GM23338 (cell line): ENCODE measurements around the gene UCK1.

Source experiments
- CREB1 ChIP-seq: fragments of 250-450 bp; sonication (Bioruptor Pico); IDR thresholded peaks from 2 replicates; pipeline ENCODE4 v1.5.0; 2020; ENCODE audit warnings: low read depth, mild to moderate bottlenecking, moderate library complexity
- EZH2phosphoT487 ChIP-seq: fragments of 200-600 bp; sonication (generic); IDR thresholded peaks from one replicate; pipeline ENCODE4 v1.8.1; 2018; ENCODE audit warnings: antibody characterized with exemption; ENCODE audit not compliant: unreplicated experiment
- TF ChIP-seq, protein P1 (sequence below), 2 experiments: fragments of 200-600 bp in 1 of 2; sonication (generic) in 1 of 2; conservative IDR thresholded peaks; 2 replicates each; pipeline versions ENCODE4 v1.5.1 to v1.6.1; 2016 to 2017; ENCODE audit warnings: antibody characterized with exemption in 2 of 2, low read depth in 2 of 2, mild to moderate bottlenecking in 2 of 2, moderate library complexity in 1 of 2

DNA sequence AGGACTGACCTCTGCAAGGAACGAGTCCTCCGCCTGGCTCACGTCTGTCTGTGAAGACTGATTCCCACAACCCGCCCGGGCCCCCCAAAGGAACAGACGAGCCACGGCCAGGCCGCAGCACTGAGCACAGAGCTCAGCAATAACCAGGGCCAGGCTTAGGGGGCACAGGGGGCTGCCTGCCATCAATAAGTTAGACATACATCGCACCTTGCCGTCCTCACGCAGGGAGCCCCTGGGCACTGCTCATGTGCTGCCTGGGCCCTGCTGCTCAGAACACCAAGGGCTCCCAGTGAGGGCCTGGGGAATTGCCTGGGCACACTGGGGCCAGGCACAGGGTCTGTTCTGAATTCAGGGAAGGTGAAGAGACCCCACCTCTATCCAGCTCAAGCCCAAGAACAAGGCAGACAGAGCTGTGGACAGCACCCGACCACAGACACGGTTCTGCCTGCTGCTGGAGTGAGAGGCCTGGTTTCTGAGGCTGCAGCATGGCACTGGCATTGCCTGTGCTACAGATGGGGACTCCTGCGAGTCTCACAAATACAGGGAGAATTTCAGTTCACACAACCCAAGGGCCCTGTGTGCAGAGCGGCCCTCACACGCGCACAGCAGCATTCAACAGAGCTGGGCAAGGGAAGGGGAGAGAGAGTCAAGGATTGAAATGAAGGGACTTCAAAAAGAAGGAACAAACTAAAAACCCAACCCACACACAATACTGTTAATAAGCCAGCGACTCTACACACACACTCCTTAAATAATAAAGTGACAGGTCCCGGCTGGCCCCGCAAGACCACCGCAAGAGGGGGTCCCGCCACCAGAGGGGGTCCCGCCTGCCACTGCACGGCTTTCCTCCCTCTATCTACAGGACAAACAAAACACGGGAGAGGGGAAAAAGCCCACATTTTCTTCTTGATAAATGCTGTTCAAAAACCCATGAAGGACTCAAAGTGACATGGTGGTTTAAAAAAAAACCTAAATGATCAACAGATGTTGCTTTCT, 46.2 kb upstream of the UCK1 start:
- TF ChIP-seq, protein P1, sequence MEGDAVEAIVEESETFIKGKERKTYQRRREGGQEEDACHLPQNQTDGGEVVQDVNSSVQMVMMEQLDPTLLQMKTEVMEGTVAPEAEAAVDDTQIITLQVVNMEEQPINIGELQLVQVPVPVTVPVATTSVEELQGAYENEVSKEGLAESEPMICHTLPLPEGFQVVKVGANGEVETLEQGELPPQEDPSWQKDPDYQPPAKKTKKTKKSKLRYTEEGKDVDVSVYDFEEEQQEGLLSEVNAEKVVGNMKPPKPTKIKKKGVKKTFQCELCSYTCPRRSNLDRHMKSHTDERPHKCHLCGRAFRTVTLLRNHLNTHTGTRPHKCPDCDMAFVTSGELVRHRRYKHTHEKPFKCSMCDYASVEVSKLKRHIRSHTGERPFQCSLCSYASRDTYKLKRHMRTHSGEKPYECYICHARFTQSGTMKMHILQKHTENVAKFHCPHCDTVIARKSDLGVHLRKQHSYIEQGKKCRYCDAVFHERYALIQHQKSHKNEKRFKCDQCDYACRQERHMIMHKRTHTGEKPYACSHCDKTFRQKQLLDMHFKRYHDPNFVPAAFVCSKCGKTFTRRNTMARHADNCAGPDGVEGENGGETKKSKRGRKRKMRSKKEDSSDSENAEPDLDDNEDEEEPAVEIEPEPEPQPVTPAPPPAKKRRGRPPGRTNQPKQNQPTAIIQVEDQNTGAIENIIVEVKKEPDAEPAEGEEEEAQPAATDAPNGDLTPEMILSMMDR (conservative IDR thresholded peaks at IDR 0.05; ENCODE audit: low read depth in 2 of 2), result peak; percentile 21 to 22; a peak in 2 of 4 replicates
- TF ChIP-seq EZH2phosphoT487 (no peak), CREB1 (CRISPR knock-in tag) (no peak)
